Measurements from ENCODE around the gene ITPR2. TPM values are rescaled to one million over a fixed set of nuclear protein-coding genes. Genes with fewer than 3 reads are reported as not detected.

The ITPR2 gene
- total and polyA plus RNA-seq, 2 of the 13 experiments (the other 11 are each of a cell fraction or from before 2014, with no cell fraction given): 31.9 to 81.9 TPM

DNA sequence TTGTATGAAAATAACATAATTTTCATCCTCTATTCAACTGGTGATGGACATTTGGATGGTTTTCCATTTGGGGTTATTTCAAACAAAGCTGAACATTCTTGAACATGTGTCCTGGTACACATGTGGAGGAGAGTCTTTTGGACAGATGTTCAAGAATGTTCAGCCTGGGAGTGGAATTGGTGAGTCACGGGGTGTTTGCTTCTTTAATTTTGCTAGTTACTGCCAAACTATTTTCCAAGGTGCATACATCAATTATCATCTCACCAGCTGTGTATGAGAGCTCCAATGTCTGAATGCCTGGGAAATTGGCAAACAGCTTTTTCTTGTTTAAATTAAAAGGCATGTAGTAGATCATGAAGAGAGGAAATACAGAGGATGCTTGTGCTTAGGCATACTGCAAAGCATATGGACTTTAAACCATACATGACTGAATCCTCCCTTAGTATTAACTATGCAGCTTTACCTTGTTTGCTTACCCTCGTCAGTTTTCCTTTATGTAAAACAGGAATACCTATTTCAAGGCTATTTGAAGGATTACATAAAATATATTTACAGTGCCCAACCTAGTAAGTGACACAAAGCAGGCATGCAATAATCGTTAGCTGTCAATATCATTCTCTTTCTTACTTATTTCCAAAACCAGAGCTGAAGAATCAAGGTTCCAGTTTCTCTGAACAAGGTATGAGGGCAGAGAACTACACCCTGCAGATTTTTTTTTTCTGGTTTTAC, 152.1 kb downstream of the ITPR2 start (continued):
- TF ChIP-seq GATAD1 (CRISPR knock-in tag; IDR thresholded peaks at IDR 0.05) (0 out of 2 replicates have a peak, but pooled peaks have one; percentile 18), ATF1 (CRISPR knock-in tag; IDR thresholded peaks at IDR 0.05) (peak; percentile 26; the same call in 1 of the 2 replicates), ZBTB20 (CRISPR knock-in tag; IDR thresholded peaks at IDR 0.05; ENCODE audit: borderline replicate concordance, low read depth) (peak; percentile 78; the same call in 1 of the 2 replicates), FOXJ3 (CRISPR knock-in tag; IDR thresholded peaks at IDR 0.05; ENCODE audit: borderline replicate concordance) (peak; percentile 53; the same call in 1 of the 2 replicates), NCOA2 (CRISPR knock-in tag; IDR thresholded peaks at IDR 0.05) (peak; percentile 53), SIX1 (CRISPR knock-in tag; IDR thresholded peaks at IDR 0.05; ENCODE audit: borderline replicate concordance) (peak; percentile 37; the same call in 1 of the 2 replicates), ATF7-NPFF (CRISPR knock-in tag; IDR thresholded peaks at IDR 0.05; ENCODE audit: low read depth) (no peak), MEIS1 (CRISPR knock-in tag; IDR thresholded peaks at IDR 0.05; ENCODE audit: borderline replicate concordance) (no peak), FOXA3 (CRISPR knock-in tag; IDR thresholded peaks at IDR 0.05) (peak; percentile 82), NCOR1 (IDR thresholded peaks at IDR 0.05; ENCODE audit: borderline replicate concordance, low read length) (peak; percentile 20; the same call in 1 of the 2 replicates), POGZ (CRISPR knock-in tag; IDR thresholded peaks at IDR 0.05) (peak; percentile 49; the same call in 1 of the 2 replicates), ZBTB3 (CRISPR knock-in tag; IDR thresholded peaks at IDR 0.05; ENCODE audit: borderline replicate concordance, low read depth) (no peak), ZNF138 (CRISPR knock-in tag; IDR thresholded peaks at IDR 0.05; ENCODE audit: low read depth) (no peak), RBM39 (IDR thresholded peaks at IDR 0.05; ENCODE audit: low read depth, low read length, poor library complexity, severe bottlenecking) (no peak), SKI (IDR thresholded peaks at IDR 0.05; ENCODE audit: partially characterized antibody) (no peak), TEAD3 (CRISPR knock-in tag; optimal IDR thresholded peaks at IDR 0.05; ENCODE audit: borderline replicate concordance) (peak; percentile 16), MBNL3 (CRISPR knock-in tag; conservative IDR thresholded peaks at IDR 0.05) (no peak), MAF1 (CRISPR knock-in tag; IDR thresholded peaks at IDR 0.05; ENCODE audit: borderline replicate concordance) (no peak), ZNF781 (CRISPR knock-in tag; IDR thresholded peaks at IDR 0.05; ENCODE audit: borderline replicate concordance, not compliant biosample characterization) (no peak), ZNF34 (CRISPR knock-in tag; IDR thresholded peaks at IDR 0.05; ENCODE audit: borderline replicate concordance) (no peak), ZMYM2 (CRISPR knock-in tag; IDR thresholded peaks at IDR 0.05) (0 out of 2 replicates have a peak, but pooled peaks have one; percentile 35), ZNF12 (CRISPR knock-in tag; IDR thresholded peaks at IDR 0.05) (no peak), MED1 (CRISPR knock-in tag; IDR thresholded peaks at IDR 0.05) (peak; percentile 79), ZNF546 (CRISPR knock-in tag; conservative IDR thresholded peaks at IDR 0.05) (no peak), HMG20A (CRISPR knock-in tag; IDR thresholded peaks at IDR 0.05; ENCODE audit: borderline replicate concordance) (peak; percentile 66; the same call in 1 of the 2 replicates), SRSF4 (IDR thresholded peaks at IDR 0.05; ENCODE audit: low read depth, low read length, poor library complexity, severe bottlenecking) (no peak)
- TF ChIP-seq, protein P1, sequence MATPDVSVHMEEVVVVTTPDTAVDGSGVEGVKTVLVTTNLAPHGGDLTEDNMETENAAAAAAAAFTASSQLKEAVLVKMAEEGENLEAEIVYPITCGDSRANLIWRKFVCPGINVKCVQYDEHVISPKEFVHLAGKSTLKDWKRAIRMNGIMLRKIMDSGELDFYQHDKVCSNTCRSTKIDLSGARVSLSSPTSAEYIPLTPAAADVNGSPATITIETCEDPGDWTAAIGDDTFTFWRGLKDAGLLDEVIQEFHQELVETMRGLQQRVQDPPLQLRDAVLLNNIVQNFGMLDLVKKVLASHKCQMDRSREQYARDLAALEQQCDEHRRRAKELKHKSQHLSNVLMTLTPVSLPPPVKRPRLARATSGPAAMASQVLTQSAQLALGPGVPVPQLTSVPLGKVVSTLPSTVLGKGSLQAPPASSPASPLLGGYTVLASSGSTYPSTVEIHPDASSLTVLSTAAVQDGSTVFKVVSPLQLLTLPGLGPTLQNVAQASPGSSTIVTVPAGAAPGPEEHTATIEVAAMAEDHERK (CRISPR knock-in tag; IDR thresholded peaks at IDR 0.05; ENCODE audit: low read depth): no peak
- TF ChIP-seq, protein P2, sequence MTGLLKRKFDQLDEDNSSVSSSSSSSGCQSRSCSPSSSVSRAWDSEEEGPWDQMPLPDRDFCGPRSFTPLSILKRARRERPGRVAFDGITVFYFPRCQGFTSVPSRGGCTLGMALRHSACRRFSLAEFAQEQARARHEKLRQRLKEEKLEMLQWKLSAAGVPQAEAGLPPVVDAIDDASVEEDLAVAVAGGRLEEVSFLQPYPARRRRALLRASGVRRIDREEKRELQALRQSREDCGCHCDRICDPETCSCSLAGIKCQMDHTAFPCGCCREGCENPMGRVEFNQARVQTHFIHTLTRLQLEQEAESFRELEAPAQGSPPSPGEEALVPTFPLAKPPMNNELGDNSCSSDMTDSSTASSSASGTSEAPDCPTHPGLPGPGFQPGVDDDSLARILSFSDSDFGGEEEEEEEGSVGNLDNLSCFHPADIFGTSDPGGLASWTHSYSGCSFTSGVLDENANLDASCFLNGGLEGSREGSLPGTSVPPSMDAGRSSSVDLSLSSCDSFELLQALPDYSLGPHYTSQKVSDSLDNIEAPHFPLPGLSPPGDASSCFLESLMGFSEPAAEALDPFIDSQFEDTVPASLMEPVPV (CRISPR knock-in tag; IDR thresholded peaks at IDR 0.05): no peak
